ENCODE results near the gene PARD3.
"Not testable (repeated sequence)": the region's sequence is repeated elsewhere in the genome, so short reads cannot be mapped to it uniquely, and the experiment has no call there.

PARD3 gene

DNA sequence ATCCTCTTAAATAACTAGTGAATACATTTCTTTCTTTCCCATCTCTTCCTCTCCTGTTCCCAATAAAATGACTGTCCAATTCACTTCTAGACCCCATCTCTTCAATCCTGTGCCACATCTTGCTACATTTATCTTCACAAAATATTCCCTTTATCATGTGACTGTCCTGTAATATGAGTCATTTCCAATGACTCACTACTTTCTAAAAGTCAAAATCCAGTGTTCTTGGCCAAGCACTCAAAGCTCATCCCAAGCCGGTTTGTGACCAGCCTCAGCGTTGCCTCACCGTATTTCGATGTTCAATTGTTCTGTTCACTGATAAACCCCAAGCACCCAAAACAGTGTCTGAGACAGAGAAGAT lies 104.7 kb downstream of the PARD3 start:
- peak; percentile 63 for DNase-seq

DNA sequence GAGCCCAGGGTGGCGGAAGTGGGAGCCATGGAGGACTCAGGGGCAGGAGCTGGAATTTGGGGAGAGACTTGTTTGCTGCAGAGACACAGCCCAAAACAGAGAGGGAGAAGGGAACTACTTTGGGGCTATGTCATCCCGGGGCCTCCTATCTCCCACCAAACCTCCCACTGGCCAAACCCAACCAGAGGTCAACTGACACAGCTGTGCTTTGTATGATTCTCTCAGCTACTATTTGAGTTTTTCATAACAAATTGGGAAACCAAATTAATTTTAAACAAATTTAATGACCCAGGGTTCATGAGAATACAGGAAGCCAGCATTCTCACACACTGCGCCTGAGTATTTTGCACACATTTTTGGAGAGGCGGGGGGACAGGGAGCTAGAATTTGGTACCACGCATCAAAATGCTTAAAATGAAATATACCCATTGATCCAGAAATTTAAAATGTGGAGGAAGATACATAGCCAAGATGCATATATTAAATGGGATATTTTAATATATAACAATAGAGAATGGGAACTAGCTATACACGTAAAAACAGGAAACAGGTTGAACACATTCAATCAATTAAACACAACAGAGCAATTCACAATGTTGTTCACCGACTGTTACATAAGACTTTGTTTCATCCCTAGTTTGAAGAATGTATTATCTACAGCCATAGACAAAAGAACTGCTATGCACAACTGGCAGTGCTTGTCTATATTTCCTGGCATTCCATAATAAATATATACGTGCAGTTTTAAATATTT lies 105.3 kb downstream of the PARD3 start:
- no peak for DNase-seq

DNA sequence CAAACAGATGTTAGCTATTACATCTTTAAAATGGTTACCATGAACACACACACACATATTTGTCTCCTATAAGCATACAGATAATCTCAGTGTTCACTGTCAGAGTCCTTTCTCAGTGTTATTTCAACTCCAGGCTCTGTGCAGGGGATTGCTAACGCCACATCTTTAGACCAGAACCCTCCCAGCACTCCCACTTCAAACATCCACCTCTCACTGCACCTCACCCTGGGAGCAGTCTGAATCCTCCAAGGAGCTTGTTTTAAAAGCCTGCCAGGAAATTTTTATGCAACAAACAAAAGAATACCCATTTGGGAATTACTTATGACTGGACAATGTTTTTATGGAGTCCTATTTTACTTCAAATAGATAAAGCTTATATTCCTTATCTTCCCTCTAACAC lies 107.4 kb downstream of the PARD3 start:
- no peak for DNase-seq

DNA sequence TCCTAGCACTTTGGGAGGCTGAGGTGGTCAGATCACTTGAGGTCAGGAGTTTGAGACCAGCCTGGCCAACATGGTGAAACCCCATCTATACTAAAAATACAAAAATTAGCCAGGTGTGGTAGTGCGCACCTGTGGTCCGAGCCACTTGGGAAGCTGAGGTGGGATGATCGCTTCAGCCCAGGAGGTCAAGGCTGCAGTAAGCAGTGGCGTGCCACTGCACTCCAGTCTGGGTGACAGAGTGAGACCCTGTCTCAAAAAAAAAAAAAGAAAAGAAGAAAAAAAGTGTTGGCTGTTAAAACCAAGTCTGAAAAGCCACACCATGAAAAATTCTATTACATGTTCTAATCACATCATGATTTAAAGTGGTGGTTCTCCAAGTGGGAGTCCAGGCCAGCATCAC lies 108.1 kb downstream of the PARD3 start:
- DNase-seq = not testable (repeated sequence)

DNA sequence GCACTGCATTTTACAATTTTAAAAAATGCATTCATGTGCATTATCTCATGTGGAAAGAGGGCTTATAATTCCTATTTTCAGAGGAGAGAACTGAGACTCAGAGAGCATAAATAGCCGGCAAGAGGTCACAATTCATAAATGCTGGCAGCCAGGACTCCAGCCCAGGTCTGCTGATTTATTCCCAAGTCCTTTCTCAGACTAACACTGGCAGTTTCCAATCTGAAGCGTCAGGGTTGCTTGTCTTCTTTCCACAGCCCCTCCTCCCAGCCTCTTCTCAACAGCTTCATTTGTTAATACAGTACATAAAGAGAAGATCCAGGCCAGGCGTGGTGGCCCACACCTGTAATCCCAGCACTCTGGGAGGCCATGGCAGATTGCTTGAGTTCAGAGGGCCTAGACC lies 108.9 kb downstream of the PARD3 start:
- DNase-seq = no peak

DNA sequence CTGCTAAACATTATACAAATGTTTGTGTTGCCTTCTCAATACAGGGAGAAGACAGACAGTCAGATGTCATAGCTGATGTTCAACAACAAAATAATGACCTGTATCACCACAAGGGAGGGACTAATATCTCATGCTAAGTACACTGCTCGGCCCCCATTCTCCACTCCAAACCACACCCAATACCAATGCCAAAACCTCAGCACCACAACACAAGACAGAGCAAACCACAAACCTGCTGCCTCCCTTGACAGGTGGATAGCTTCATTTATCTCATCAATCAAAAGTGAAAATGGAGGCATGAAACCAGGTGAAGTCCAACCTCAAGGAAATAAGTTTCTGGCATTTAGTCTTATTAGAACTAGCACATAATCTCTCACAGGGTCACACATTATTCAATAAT lies 109.5 kb downstream of the PARD3 start:
- DNase-seq = no peak

DNA sequence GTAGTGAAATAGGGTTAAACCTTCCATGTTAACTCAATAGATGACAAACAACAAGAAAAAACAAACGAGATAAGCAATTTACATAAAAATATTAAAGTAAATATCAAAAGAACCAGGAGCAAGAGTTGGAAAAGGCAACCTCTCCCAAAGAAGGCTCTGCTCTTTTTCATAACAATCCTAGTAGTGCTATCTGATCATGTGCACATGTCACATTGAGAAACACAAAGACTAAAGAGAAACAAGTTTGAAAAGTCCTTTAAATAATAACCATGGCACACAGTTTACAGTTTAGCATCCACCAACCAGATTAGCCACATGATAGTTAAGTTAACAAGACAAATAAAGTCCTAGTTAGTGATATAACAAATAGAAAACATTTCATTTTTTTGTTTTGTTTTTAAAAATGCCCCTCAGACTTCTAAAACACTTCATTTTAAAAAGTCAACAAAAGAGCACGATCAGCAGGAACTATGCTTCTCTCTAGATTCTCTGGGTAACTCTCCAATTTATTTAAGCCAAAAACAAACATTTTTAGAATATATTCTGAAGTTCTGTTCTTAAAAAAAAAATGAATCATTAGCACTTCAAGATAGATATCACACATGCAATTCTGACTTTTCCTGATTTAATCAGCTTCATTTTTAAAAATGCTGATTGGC lies 110.4 kb downstream of the PARD3 start:
- no peak for DNase-seq

DNA sequence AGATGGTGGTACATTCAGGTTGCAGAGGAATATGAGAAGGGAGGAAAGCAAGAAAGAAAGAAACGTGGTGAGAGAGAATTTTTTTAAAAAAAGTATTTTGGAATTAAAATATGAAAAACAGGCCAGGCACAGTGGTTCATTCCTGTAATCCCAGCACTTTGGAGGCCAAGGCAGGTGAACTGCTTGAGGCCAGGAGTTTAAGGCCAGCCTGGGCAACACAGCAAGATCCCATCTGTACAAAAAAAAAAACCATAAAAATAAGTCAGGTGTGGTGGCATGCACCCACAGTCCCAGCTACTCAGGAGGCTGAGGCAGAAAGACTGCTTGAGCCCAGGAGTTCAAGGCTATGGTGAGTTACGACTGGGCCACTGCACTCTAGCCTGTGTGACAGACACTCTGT lies 112.1 kb downstream of the PARD3 start:
- DNase-seq = no peak

DNA sequence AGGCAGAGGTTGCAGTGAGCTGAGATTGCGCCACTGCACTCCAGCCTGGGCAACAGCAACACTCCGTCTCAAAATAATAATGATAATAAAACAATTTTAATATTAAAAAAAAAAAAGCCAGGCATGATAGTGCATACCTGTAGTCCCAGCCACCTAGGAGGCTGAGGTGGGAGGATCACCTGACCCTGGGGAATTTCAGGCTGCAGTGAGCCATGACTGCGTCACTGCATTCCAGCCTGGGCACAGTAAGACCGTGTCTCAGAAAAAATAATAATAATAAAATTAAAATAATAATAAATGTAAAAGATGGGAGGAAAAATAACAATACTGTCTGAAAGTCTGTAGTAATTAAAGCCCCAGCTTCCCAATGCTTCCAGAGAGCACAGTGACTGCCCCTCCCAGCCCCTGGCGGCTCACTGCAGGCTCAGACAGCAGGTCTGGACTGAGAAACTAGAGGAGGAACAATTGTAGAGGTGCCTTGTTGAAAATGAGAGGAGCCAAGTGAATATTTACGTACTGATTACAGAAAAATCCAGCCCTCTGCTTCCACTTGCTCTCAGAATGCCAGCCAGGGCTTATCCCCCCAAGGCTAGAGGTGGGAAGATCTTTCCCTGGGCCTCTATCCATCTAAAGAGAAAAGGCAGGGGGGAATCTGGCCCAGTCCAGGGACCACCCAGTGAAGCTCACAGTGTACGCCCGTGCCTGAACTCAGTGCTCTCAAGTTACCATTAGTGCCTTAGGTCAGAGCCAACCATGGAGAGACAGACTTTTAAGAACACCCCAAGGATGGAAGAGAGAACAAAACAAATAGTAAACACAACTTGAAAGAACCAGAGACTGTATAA lies 112.8 kb downstream of the PARD3 start:
- DNase-seq = no peak

DNA sequence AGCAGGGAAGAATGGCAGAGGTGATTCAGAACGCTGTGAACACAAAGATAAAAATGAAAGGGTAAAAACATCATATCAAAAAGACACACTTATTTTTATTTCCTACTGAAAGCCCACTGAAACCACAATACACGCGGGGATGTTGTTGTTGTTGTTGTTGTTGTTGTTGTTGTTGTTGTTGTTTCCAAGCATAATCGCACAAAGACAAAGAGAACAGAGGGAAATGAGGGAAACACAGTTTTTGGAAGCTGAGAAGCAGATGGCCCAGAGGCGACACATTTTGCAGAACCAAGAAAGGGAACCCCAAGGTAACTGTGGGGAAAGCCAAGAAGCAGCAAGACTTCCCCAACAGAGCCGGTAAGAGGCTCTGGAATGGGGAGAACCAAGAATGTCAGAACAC lies 113.9 kb downstream of the PARD3 start:
- DNase-seq = no peak

DNA sequence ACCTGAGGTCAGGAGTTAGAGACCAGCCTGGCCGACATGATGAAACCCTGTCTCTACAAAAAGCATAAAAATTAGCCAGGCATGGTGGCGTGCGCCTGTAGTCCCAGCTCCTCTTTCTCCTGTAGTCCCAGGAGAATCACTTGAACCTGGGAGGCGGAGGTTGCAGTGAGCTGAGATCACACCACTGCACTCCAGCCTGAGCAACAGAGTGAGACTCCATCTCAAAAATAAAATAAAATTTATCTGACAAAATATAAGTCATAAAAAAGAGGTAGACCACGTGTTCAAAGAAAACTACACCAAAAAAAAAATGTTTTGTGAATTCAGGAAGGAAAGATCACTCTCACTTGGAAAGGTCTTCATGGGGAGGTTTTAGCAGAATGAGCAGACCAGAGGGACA lies 114.3 kb downstream of the PARD3 start:
- DNase-seq = not testable (repeated sequence)

DNA sequence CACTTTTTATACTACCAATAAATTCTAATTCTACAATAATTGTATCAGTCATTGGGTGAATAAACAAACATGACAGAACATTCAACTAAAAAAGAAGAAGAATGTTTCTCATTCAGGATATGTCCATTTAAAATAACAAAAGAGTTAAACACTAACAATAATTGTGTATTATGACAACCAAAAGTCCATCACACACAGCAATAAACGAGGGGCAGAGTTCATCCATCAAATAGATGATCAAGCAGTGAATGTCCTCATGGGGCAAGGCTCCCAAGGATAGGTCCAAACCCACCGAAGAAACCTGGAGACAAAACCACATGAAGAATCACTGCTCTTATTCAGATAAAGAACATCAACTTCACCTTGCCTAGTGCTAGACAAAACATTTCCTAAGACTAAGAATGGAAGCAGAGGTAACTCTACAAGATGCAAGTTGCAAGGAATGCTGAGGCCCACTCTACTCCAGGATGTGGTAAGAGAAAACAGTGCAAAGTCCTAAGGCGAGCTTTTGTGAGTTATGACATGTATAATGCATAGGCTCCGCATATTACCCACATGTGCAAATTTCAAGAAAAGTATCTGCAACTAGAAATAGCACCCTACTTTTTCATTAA lies 115.1 kb downstream of the PARD3 start:
- no peak for DNase-seq

DNA sequence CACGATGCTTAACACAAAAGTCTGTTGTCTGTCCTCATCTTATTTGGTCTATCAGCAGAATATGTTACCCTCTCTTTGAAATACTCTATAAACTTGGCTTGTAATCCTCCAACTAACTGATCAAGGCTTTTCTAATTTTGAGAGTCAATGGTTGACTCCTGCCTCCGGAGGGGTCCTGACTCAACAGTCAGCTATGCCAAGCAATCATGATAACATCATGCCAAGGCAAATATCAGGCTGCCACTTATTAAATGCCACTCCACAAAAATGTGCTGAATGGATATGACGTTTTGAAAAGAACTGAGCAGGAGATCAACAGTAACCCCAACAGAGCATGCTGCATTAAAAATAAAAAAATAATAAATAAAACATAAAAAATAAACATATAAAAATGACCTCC lies 116.1 kb downstream of the PARD3 start:
- DNase-seq = peak; percentile 88

DNA sequence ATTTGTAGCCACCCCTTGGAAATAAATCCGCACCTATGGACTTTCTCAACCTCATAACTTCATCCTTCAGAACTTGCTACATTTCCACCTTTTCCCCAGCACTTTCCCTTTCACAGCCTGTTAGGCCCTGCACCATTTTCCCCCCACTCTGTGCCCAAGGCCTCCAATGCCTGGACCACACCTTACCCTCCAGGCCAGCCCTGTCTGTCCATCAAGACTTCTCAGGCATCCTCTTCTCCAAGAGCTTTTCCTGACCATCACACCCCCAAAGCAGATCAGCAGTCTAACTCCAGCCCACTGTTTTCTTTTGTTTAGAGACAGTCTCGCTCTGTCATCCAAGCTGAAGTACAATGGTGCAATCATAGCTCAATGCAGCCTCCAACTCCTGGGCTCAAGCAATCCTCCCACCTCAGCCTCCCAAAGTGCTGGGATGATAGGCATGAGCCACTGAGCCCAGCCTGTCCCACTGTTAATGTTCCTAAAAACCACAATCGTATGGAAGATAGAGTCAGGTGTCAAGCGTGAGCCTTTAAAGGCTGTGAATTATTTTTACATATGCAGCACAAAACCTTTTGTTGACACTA lies 116.8 kb downstream of the PARD3 start:
- DNase-seq = no peak

DNA sequence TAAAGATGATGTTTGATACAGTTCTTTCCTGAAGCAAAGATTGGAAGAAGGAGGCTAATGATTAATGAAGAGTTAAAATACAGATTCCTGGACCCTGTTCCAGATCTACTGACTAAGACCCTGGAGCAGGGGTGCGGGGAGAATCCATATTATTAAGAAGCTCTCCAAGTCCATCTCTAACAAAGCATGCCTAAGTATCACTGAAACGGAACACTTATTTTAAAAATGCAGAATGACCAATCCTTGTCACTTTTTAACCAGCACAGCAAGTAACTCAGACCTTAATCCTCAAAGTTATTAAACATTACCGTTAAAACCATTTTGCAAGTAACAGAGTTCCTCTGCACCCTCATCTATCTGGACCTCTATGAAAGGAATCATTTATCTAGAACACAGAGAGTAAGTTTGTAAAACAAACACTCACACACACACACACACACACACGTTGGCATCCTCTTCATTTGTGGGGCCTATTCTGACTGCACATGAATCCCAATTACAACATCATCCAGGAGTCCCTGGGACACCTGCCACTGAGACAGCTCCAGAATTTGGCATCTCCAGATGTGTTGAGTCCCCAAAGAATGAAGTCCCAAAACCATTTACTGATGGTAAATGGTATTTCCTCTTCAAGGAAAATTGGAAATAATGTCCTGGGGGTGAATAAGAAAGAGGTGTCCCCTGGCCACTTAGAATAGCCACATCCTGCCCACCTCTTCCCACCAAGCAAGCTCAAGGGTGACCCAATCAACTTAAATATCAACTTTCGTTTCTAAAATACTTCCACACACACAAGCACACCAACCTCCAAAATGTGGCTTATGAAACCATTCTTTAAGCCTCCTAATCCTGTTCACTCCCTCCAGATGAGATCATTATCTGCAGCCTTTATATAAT lies 117.5 kb downstream of the PARD3 start:
- no peak for DNase-seq

DNA sequence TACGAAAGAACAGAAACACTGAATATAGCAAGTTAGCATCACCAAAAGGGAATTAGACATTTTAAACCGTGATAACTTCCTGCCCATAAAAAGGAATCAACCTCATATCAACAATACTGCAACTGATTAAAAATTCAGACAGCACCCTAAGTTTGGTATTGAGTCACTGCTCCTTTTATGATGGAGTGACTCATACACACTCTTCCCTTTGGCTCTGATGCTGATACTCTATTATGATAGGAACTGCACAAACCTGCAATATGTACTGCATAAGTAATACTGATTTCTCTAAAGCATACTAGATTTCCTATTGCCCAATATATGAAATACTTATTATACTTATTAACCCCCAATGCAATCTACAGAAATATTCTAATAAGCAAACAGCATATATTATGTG lies 118.7 kb downstream of the PARD3 start:
- DNase-seq = peak; percentile 45

DNA sequence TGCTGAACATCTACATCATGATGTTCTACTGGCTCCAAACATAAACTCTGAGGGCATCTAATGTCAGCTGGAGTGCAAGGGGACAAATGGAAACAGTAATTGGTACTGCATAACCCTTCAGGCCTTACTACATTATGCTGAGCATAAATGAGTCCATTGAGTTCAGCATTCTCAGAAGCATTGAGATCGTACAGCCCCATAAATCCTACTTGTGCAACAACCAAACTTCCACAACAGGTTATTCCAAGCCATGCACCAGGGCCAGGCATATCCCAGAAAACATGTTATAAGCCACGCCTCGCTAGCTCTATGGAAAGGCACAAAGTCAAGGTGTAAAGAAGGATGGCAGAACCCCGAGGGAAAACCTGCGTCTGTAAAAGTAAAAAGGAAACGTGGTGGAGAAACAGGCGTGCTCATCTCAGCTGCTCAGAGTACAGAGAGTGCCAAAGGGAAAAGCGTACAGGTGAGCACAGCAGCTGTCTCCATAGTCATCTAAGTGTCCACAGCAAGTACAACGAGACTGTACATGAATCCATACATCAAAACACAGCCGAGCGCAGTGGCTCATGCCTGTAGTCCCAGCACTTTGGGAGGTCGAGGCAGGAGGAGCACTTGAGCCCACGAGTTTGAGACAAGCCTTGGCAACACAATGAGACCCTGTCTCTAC lies 124.6 kb downstream of the PARD3 start:
- DNase-seq = no peak

DNA sequence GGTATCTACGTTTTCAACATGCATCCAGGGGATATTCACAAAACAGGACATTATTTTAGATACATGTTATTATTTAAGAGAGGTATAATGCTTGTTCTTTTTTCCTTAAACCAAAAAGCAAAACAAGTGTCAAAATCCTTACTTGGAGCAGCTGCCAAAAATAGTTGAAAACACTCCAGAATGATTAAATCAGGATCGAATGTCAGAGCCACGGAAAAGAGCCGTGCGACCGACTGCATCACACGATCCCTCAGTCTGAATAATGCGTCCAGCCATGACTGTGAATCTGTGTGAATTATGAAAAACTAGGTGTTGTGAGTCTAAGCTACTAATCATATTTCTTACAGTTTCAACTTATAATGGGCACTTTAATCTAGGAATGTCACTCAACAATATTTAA lies 126.0 kb downstream of the PARD3 start:
- peak; percentile 66 for DNase-seq

DNA sequence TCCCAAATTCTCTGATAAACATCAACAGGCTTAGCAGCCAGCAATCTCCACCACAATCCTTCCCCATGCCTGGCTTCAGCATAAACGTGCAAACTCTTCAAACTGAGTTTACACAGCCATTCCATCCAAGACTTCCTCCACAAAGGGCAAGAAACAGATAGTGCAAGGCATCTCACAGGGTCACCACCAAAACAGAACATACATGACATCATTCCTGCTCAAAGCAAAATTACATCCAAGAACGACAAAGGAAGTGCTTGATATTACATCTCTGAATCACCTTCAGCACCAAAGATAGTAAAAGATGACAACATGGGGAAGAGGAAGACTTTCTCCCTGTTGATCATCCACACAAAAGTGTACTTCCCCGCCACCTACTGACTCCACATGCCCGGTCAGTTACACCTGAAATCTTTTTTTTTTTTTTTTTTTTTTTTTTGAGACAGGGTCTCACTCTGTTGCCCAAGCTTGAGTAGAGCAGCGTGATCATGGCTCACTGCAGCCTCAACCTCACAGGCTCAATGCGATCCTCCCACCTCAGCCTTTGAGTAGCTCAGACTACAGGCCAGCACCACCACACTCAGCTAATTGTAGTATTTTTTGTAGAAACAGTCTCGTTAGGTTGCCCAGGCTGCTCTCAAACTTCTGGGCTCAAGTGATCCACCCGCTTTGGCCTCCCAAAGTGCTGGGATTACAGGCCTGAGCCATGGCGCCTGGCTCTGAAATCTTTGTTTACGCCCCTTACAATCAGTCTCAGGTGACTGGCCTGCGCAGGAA lies 127.5 kb downstream of the PARD3 start:
- DNase-seq = no peak

DNA sequence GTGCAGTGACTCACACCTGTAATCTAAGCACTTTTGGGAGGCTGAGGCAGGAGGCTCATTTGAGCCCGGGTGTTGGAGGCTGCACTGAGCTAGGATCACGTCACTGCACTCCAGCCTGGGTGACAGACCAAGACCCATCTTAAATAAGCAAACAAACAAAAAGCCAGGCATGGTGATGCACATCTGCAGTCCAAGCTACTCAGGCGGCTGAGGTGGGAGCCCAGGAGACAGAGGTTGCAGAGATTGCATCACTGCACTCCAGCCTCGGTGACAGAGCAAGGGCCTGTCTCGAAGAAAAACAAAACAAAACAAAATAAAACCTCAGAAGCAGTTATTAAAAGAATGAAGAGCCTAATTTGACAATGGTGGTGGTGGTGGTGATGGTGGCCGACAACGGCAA lies 132.5 kb downstream of the PARD3 start:
- no peak for DNase-seq

Measured in fibroblast of skin of scalp (primary cell).